ENCODE results near the gene EPHA4. TPM values are rescaled to one million over a fixed set of nuclear protein-coding genes. Genes with fewer than 3 reads are reported as not detected.

Gene EPHA4
- total RNA-seq, 2 experiments from 2014 or later: 0.23 TPM; not detected in 1

GRCh38 chr2:221488136-221488807, 83.8 kb downstream of the EPHA4 start:
- DNase-seq (ENCODE audit: low spot score): no peak
- Histone ChIP-seq H3K4me1 (ENCODE audit: insufficient read depth, low read length, poor library complexity, severe bottlenecking) (no peaks in the 10 kb centered on the region), H4K20me1 (ENCODE audit: insufficient read depth, low read length) (no peaks in the 10 kb centered on the region), H3K4me3 (ENCODE audit: low read depth, low read length, poor library complexity, severe bottlenecking) (no peak overlapping the region), H3K9me2 (ENCODE audit: insufficient read depth, low read length) (no peaks in the 10 kb centered on the region), H3K36me3 (ENCODE audit: insufficient read depth, low read length) (no peaks in the 10 kb centered on the region), H3K4me2 (ENCODE audit: low read length) (no peak overlapping the region), H3K9me3 (ENCODE audit: low read length) (no peaks in the 10 kb centered on the region), H3K79me2 (ENCODE audit: insufficient read depth, low read depth, low read length) (no peaks in the 10 kb centered on the region), H3K27ac (ENCODE audit: low read depth, low read length, poor library complexity, severe bottlenecking) (no peak overlapping the region), H2AFZ (ENCODE audit: low read length) (no peak overlapping the region)
- ChIA-PET CTCF (ENCODE audit: unreplicated experiment) (no interaction called here), POLR2A (interaction anchor here (0.6 kb wide), 1 partner anchor 181 kb away, joined by 3 read pairs; no protein-coding TSS in a partner anchor)
- TF ChIP-seq EZH2phosphoT487 (IDR thresholded peaks at IDR 0.05; ENCODE audit: borderline replicate concordance, low read depth, low read length): no peak
- TF ChIP-seq CTCF (conservative IDR thresholded peaks at IDR 0.05; ENCODE audit: low read length): no peak
- BruUV-seq (replicated peaks): no TSS peak
- intact Hi-C loops (cut with micrococcal nuclease; ENCODE audit: unreplicated experiment): no loop called here

GRCh38 chr2:221486106-221486505, 86.0 kb downstream of the EPHA4 start:
- no peak for DNase-seq (ENCODE audit: low spot score)
- H4K20me1 ChIP-seq (ENCODE audit: insufficient read depth, low read length): no peaks in the 10 kb centered on the region
- TF ChIP-seq CTCF (conservative IDR thresholded peaks at IDR 0.05; ENCODE audit: low read length) (no peak), EZH2phosphoT487 (IDR thresholded peaks at IDR 0.05; ENCODE audit: borderline replicate concordance, low read depth, low read length) (no peak)
- H3K9me2 ChIP-seq (ENCODE audit: insufficient read depth, low read length): no peaks in the 10 kb centered on the region
- no peak overlapping the region for H3K4me2 ChIP-seq (ENCODE audit: low read length)
- intact Hi-C loops (cut with micrococcal nuclease; ENCODE audit: unreplicated experiment): no loop called here
- CTCF ChIA-PET (ENCODE audit: unreplicated experiment): no interaction called here
- no peaks in the 10 kb centered on the region for H3K79me2 ChIP-seq (ENCODE audit: insufficient read depth, low read depth, low read length)
- no peaks in the 10 kb centered on the region for H3K9me3 ChIP-seq (ENCODE audit: low read length)
- H3K27ac ChIP-seq (ENCODE audit: low read depth, low read length, poor library complexity, severe bottlenecking): no peak overlapping the region
- BruUV-seq (replicated peaks): no TSS peak
- POLR2A ChIA-PET: no interaction called here
- no peaks in the 10 kb centered on the region for H3K4me1 ChIP-seq (ENCODE audit: insufficient read depth, low read length, poor library complexity, severe bottlenecking)
- H3K36me3 ChIP-seq (ENCODE audit: insufficient read depth, low read length): no peaks in the 10 kb centered on the region
- H2AFZ ChIP-seq (ENCODE audit: low read length): no peak overlapping the region
- H3K4me3 ChIP-seq (ENCODE audit: low read depth, low read length, poor library complexity, severe bottlenecking): no peak overlapping the region

- POLR2A ChIA-PET: interaction anchor here (0.6 kb wide), 1 partner anchor 14 kb away, joined by 3 read pairs; no protein-coding TSS in a partner anchor
- CTCF ChIA-PET (ENCODE audit: unreplicated experiment): no interaction called here
- H3K36me3 ChIP-seq (ENCODE audit: insufficient read depth, low read length): no peaks in the 10 kb centered on the region
- no peaks in the 10 kb centered on the region for H3K4me1 ChIP-seq (ENCODE audit: insufficient read depth, low read length, poor library complexity, severe bottlenecking)
- H3K79me2 ChIP-seq (ENCODE audit: insufficient read depth, low read depth, low read length): no peaks in the 10 kb centered on the region
- BruUV-seq (replicated peaks): no TSS peak
- no peaks in the 10 kb centered on the region for H3K9me3 ChIP-seq (ENCODE audit: low read length)
- H3K27ac ChIP-seq (ENCODE audit: low read depth, low read length, poor library complexity, severe bottlenecking): no peak overlapping the region
- intact Hi-C loops (cut with micrococcal nuclease; ENCODE audit: unreplicated experiment): no loop called here
- no peak overlapping the region for H2AFZ ChIP-seq (ENCODE audit: low read length)
- no peaks in the 10 kb centered on the region for H4K20me1 ChIP-seq (ENCODE audit: insufficient read depth, low read length)
- no peaks in the 10 kb centered on the region for H3K9me2 ChIP-seq (ENCODE audit: insufficient read depth, low read length)
- TF ChIP-seq EZH2phosphoT487 (IDR thresholded peaks at IDR 0.05; ENCODE audit: borderline replicate concordance, low read depth, low read length) (no peak), CTCF (conservative IDR thresholded peaks at IDR 0.05; ENCODE audit: low read length) (no peak)
- H3K4me2 ChIP-seq (ENCODE audit: low read length): no peak overlapping the region
- no peak for DNase-seq (ENCODE audit: low spot score)
- no peak overlapping the region for H3K4me3 ChIP-seq (ENCODE audit: low read depth, low read length, poor library complexity, severe bottlenecking)
Observed at GRCh38 chr2:221485503-221485870, 86.6 kb downstream of the EPHA4 start.
